GM21576 (cell line): ENCODE measurements around the gene SLF2.

Experiments used
- ATAC-seq: cut with Tn5 transposase; IDR thresholded peaks from one replicate; pipeline ENCODE4 v1.9.1; 2021; ENCODE audit warnings: mild to moderate bottlenecking, moderate library complexity; ENCODE audit not compliant: unreplicated experiment

The SLF2 gene

DNA sequence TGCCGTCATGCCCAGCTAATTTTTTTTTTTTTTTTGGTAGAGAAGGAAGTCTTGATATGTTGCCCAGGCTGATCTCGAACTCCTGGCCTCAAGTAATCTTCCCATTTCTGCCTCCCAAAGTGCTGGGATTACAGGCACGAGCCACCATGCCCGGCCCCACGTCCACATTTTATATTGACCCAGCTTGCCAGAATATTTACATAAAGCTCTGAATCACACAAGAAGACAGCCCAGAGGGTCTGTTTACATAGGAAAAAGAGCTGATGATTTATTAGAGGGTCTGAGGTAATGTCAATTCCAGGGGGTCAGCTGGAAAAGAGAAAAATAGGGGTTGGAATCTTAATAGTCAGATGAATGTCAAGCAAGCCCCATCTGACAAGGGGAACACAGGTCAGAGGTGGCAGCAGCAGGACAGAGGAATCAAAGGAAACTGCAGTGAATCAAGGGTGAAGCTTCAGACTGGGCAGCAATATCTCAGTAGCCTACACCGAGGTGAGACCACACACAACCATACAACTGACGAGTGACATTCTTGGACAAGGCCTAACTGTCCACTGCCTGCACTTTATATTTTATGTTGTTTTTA, 15.8 kb upstream of the SLF2 start:
- ATAC-seq = no peak

DNA sequence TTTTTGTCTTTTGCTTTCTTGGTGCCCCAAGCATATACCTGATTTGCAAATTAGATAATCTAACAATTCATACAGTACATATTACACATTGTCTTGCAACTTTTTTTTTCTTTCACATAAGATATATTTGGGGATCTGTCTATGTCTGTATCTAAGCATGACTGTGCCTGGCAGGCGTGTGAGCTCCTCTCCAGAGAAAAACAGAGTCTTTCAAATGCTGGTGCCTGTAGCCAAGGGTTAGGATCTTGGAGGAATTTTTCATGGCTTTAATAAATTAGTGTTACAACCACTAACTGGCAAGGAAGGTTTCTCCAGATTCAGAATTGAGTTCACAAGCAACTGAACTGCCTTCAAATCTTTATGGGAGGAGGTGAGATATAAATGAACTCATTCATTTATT, 14.8 kb upstream of the SLF2 start:
- no peak for ATAC-seq

DNA sequence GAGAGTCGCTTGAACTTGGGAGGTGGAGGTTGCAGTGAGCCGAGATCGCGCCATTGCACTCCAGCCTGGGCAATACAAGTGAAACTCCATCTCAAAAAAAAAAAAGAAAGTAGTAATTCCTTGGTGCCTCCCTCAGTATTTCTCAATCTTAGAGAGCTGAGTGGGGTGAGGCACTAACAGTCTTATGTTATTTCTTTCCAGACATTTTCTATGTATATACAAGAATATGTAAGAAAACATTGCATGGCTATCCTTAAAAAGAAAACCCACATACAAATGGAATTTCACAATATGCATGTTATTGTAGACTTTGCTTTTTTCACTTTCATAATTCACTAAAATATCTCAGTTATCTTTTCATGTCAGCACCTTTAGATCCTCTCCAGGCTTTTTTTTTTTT, 13.6 kb upstream of the SLF2 start:
- no peak for ATAC-seq

DNA sequence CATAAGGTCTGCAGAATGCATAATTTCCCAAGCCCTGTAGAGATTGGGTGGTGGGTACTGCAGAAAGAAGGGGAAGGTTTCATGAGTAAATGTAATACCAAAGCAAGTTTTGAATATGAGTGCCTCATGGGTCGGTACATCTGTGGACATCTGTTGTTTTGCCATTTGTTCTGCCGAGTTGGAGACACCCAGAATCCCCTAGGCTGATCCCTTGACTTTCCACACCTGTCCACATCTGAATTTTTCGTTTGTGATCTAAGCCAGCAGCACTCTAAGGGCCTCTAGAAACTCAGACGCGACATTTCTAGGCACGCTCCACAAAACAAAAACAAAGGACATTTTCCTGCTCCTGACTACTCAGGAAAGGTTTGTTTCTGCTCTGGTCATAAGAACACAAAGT, 11.7 kb upstream of the SLF2 start:
- ATAC-seq = no peak

DNA sequence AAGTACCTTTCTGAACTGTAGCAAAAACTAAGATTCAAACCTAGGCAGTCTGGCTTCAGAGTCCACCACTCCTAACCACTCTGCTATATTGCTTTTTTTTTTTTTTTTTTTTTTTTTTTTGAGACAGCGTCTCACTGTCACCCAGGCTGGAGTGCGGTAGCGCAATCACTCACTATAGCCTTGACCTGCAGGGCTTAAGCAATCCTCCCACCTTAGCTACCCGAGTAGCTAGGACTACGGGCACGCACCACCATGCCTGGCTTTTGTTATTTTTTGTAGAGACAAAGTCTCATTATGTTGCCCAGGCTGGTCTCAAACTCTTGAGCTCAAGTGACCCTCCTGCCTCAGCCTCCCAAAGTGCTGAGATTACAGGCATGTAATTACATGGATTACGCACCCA, 10.1 kb upstream of the SLF2 start:
- ATAC-seq = no peak

DNA sequence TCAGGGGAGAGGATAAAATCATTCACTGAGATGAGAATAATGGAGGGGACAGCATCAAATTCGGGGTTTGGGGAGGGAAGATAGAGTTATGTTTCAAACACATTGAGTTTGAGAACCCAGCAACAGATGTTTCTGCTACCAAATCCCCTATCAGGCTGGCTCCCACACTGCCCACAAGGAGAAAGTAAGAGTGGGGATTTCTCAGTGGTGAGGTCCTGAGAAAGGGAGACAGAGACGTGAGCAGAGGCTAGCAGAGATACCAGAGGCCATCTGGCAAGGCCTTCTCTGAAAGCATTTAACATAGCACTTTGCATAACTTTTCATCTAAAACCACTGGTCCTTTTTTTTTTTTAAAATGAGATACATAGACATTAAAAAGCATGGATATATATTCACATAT, 7.8 kb upstream of the SLF2 start:
- no peak for ATAC-seq

DNA sequence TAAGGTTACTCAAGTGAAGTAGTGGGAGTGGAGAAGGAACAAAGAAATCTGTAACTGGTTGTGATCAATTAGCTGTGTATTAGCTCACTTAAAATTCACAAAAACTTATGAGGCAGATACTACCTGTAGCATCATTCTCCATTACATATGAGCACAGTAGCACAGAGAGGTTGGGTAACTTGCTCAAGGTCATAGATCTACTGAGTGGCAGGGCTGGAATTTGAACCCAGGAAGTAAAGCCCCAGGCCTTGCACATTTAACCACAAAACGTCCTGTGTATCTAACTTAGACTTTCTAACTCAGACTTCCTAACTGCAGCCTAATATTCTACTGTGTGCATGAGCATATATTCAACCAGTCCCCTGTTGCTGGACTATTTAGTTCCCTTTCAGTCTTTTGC, 5.6 kb upstream of the SLF2 start:
- ATAC-seq = no peak

DNA sequence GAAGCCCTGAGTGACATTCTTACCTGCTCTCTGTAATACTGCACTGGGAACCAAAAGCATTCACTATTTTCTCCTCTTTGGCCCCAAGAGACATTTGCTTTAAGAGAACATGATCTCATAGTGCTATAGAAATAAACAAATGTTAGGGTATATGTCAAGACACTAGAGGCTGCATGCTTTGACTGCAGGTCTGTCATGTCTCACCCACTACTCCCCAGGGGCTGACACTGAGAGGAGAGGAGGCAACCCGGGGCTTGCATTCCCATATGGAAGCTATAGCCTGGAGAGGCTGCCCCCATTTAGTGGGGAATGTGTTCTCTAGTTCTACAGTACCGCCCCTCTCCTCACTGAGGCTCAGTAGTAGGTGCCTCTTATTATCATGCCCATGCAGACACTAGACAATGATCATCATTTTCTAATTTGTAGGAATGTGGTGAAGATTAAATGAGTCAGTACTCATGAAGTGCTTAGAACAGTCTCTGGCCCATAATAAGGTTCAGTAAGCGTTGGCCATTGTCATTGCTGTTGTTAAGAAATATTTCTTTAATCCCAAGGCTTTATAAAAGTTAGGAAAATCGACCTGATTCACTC, 4.9 kb upstream of the SLF2 start:
- no peak for ATAC-seq

DNA sequence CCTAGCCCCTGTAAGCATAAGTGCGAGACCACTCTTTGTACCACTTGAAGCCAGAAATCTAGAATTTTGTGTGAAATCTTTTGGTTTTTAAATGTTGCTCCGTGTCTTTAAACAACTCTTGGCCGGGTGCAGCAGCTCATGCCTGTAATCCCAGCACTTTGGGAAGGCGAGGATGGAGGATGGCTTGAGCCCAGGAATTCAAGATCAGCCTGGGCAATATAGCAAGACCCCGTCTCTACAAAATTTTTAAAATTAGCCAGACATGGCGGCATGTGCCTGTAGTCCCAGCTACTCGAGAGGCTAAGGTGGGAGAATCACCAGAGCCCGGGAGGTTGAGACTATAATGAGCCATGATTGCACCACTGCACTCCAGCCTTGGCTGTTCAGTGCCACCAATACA, 4.4 kb upstream of the SLF2 start:
- no peak for ATAC-seq

DNA sequence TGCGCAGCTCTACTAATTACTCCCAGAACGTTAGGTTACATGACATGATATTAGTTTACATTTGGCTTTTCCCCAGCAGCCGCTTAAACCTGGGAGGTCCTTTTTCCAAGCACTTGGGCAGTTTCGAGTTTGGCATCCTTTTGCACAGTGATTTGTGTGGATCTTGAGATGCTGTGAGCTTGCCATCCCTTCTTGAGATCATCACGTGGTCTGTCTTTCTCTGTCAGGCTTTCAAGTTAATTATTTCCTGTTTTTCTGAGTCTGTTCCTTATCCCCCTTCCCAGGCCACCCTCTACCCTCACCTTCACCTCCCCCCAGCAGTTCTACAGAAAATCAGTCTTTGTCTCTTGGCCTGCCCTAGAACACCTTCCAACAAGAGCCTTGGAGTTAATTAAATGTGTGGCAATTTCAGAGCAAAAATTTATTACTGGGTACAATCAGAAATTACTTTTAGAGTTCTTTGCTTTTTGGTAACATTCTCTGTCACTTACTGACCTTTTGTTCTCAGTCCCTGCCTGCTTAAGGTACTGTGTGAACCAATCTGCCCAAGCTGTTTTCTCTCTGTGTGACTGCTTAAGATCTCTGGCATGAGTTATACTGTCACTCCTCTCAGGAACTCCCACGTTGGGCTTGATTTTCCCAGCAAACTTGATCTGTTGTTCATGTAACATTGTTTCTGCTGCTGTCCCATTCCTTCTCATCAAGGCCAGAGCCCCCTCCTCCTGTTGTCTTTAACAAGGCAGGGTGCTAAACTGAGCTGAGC, 3.1 kb upstream of the SLF2 start:
- no peak for ATAC-seq

DNA sequence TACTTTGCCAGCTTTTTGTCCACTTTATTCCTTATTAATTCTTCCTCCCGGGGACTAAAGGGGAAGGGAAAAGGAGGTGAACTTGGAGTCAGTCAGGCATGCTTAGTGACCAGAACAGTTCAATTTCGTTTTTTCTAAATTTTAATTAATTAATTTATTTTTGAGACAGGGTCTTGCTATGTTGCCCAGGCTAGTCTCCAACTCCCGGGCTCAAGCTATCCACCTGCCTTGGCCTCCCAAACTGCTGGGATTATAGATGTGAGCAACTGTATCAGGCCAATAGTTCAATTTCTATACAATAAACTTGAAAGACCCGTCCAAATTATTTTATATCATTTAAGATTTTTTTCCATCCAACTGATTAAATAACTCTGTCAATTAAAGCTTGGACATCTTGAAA, 1.3 kb upstream of the SLF2 start:
- ATAC-seq = no peak

DNA sequence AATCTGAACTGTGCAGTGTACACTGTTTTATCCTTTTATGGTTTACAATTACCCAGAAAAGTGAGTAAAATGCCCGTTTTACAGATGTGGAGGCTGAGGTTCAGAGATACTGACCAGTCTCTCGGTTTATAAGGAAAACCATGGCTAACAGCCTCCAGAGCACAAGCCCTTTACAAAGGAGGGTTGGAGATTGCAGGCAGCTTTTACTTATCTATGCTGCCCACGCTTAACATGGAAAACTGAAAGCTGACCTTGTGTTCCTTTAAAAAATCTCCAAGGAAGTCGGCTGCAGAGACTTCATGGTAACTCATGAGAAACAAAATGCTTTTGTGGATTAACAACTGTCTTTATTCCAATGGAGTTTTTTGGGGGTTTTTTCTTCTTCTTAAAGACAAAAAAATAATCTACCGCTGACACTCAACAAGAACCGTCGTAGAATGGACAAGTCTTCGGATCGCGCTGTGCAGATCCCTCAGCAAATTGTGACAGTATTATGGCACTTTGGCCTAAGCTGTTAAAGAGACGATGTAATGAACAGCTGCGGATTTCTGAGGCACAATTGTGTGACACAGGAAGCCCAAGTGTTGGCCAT, 654 bp upstream of the SLF2 start:
- no peak for ATAC-seq

DNA sequence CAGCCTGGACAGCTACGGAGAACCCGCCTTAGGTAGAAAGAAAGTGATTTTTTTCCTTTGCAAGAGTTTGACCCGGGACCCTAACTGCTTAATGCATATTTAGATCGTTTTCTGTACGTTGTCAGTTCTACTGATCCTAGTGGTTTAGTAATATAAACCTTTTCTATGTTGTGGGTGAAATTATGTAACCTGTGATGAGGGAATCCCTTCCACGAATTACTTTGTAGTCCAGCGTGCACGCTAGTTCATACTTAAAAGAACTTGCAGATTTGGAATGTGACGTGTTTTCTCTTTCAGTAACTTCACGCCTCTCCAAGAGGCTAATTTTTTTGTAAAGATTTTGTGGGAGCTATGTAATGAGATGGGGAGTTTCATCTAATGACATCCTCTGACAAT, 705 bp downstream of the SLF2 start:
- no peak for ATAC-seq

DNA sequence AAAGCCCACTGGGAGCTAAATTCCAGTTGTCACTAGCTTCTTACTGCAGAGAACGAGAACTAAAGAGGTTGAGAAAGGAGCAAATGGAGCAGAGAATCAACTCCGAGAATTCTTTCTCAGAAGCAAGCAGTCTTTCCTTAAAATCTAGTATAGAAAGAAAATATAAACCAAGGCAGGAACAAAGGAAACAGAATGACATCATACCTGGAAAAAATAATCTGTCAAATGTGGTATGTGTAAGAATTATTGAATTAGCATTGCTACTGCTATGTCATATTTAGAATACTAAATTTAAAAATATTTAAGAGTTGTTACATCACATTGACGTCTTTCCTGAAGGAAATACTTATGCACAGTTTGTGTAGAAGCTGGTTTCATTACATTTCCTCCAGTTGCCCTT, 4.3 kb downstream of the SLF2 start:
- no peak for ATAC-seq

DNA sequence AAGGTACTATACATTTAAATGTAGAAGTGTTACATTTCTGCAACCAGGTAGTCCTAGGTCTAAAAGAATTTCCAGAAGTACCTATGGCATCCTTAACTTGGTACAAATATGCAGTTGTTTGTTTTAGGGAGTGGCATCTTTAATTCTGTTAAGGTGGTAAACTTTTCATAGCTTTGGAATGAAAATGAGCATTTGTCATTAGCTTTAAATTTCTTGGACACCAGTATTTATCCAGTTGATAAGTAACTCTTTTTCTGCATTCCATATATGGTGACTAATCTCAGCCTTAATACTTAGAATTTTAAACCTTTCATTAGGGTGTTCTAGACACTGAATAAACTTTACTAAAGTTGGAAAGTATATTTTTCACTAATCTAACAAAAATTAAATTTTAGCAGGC, 10.8 kb downstream of the SLF2 start:
- ATAC-seq = no peak

DNA sequence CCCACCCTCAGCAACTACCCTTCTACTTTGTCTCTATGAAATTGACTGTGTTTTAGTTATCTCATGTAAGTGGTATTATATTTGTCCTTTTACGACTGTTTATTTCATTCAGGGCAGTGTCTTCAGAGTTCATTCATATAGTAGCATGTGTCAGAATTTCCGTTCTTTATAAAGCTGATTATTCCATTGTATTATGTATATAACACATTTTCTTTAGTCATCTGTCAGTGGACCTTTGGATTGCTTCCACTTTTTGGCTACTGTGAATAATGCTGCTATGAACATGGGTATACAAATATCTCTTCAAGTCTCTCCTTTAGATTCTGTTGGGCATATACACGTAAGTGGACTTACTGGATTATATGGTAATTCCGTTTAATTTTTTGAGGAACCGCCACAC, 14.5 kb downstream of the SLF2 start:
- ATAC-seq = no peak

DNA sequence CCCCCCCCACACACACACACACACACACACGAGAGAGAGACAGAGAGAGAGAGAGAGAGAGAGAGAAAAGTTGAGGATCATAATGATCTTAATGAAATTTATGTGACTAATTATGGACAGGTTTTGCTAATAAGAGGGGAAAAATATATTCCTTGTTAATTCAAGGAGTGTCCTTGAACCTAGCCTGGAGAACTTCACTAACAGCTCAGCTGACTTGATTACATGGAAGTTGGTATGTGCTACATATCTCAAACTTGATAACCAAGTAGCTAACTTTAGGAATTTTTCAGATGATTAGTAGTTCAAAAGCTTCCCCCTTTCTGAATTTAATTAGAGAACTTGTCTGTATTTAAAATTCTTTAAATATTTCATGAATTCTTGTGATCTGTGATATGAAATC, 15.3 kb downstream of the SLF2 start:
- no peak for ATAC-seq

DNA sequence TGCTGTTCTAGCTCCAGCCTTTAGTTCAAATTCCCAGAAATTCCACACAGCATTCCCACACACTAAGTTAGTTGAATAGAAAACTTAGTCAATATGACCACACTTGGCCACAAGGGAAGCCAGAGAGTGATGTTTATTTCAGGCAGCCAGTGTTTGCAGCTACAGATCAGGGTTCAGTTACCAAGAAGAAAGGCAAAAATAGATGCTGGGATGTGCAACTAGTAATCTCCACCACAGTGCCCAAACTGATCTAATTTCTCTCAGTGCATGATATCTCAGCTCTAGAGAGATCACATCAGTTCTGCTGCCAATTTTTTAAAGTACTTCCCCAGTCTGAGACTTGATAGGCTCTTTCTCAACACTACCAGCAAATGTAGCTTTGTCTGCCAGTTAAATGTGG, 17.6 kb downstream of the SLF2 start:
- ATAC-seq = no peak

DNA sequence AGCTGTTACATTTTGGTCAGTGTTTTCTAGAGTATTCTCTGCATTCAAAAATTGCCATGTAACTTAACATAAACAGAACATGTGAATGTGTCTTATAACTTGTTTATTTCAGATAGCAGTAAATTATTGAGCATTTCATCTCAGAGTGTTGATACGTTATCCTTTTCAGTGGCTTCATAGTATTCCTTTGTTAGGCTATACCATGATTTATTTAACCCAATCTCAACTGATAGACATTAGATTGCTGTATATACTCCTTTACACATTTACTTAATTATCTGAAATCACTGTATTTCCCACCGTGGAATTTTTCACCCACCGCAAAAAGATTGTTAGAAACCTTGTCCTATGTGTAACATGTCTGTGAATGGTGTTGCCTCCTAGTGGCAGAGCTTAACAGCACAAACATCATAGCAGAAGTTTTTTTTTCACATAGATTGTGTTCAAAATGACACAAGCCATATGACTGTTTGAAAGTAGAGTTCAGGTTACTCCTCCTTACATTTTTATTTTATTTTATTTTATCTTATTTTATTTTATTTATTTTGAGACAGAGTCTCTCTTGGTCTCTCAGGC, 21.4 kb downstream of the SLF2 start:
- no peak for ATAC-seq

DNA sequence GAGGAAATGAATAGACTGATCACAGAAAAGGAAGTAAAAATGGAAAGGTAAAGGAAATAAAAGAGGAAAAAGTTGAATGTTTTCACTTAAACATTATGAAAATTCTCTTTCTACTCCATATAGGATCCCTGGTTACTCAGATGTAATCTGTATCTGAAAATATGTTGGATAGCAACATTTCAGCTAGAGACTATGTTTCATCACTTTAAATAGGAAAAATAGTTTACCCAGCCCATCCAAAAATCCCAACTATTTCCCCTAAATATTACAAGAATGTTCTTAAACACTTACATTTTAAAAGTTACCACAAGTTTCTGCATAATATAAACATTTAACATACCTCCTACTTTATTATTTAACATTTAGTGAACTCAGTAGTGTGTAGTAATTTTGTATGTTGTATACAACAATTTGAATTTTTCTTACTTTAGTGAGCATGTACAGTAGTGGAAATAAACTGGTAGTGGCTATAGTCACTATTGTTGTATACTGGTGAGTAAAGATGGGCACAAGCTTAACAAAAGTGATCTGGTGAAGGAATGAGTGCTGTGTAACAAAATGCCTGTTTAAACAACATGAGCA, 27.1 kb downstream of the SLF2 start:
- ATAC-seq = no peak

DNA sequence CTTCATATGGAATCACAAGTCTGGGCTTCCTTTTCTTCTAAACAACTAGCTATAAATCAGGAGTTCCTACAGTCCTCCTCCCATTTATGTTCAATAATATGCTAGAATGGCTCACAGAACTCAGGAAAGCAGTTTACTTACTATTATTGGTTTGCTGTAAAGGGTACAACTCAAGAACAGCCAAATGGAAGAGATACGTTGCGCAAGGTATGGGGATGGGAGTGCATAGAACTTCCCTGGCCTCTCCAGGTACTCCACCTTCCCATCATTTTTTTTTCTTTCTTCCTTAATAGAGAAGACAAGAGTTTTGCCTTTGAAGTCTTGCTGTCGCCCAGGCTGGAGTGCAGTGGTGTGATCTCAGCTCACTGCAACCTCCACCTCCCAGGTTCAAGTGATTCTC, 29.5 kb downstream of the SLF2 start:
- ATAC-seq = no peak

DNA sequence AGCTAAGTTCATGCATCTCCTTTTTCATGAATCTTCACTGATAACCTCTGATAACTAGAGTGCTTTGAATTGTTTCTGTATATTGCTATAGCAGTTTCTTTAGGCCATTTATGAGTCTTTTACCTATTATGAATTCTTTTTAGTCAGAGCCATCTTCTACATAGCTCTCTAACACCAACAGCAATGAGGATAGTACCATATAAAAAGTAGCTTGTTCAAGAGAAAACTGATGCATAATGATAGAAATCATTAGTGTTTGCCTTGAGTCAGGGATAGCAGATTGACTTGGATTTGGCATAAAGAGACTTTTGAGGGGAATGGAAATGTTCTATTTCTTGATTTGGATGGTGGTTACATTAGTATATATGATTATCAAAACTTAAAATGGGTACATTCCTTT, 30.7 kb downstream of the SLF2 start:
- no peak for ATAC-seq
